H1 (cell line): ENCODE data around the gene RIPPLY2.

Source experiments
- ASH2L ChIP-seq: fragments of 200-600, 300-600 bp; sonication (generic); IDR thresholded peaks from one replicate; pipeline ENCODE4 v1.7.1; 2017; ENCODE audit warnings: low read length
- ATF2 ChIP-seq: IDR thresholded peaks from 2 replicates; pipeline ENCODE4 v1.6.1; 2012; ENCODE audit warnings: low read length, inconsistent platforms
- CTCF ChIP-seq, 3 experiments: IDR thresholded peaks; 1 replicate in 2 of 3; 2 replicates in 1 of 3; pipeline versions ENCODE4 v1.5.1 to v1.6.1; 2011; ENCODE audit warnings: low read length in 3 of 3, mild to moderate bottlenecking in 3 of 3, inconsistent platforms in 2 of 3, low read depth in 1 of 3, moderate library complexity in 1 of 3; ENCODE audit not compliant: insufficient read depth in 1 of 3; ENCODE audit errors: control extremely low read depth in 1 of 3
- JUN ChIP-seq: IDR thresholded peaks from 2 replicates; pipeline ENCODE4 v1.6.1; 2011; ENCODE audit warnings: low read depth, mild to moderate bottlenecking, improper control_type of control experiment, low read length
- JUND ChIP-seq: IDR thresholded peaks from 2 replicates; pipeline ENCODE4 v1.6.1; 2011; ENCODE audit warnings: mild to moderate bottlenecking, improper control_type of control experiment, low read length
- MAX ChIP-seq: IDR thresholded peaks from 2 replicates; pipeline ENCODE4 v1.6.1; 2012; ENCODE audit warnings: inconsistent platforms
- POLR2A ChIP-seq, 2 experiments: IDR thresholded peaks; 1 replicate in 1 of 2; 2 replicates in 1 of 2; pipeline ENCODE4 v1.6.1; 2011; ENCODE audit warnings: low read depth in 2 of 2, low read length in 2 of 2, mild to moderate bottlenecking in 2 of 2; ENCODE audit errors: control extremely low read depth in 1 of 2
- POLR2AphosphoS5 ChIP-seq: IDR thresholded peaks from 2 replicates; pipeline ENCODE4 v1.6.1; 2011; ENCODE audit warnings: low read depth, low read length
- RAD21 ChIP-seq, 2 experiments: IDR thresholded peaks in 1 of 2; conservative IDR thresholded peaks in 1 of 2; 2 replicates each; pipeline ENCODE4 v1.6.1; 2011; ENCODE audit warnings: low read depth in 2 of 2, low read length in 2 of 2, improper control_type of control experiment in 1 of 2, inconsistent platforms in 1 of 2, mild to moderate bottlenecking in 1 of 2, moderate library complexity in 1 of 2
- RNF2 ChIP-seq: fragments of 200-900, 300-1000 bp; sonication (generic); IDR thresholded peaks from 2 replicates; pipeline ENCODE4 v1.7.1; 2016; ENCODE audit warnings: borderline replicate concordance, low read depth, mild to moderate bottlenecking, antibody characterized with exemption, low read length; ENCODE audit not compliant: poor library complexity, severe bottlenecking; ENCODE audit errors: missing control alignments
- SIN3A ChIP-seq, 2 experiments: IDR thresholded peaks in 1 of 2; conservative IDR thresholded peaks in 1 of 2; 2 replicates each; pipeline ENCODE4 v1.6.1; 2011 to 2012; ENCODE audit warnings: low read length in 2 of 2, improper control_type of control experiment in 1 of 2, low read depth in 1 of 2, mild to moderate bottlenecking in 1 of 2
- SP1 ChIP-seq: IDR thresholded peaks from 2 replicates; pipeline ENCODE4 v1.6.1; 2011; ENCODE audit warnings: low read depth, low read length
- TAF7 ChIP-seq: optimal IDR thresholded peaks from 2 replicates; pipeline ENCODE3; 2011; ENCODE audit warnings: low read depth, mild to moderate bottlenecking, inconsistent platforms, low read length, moderate library complexity, borderline replicate concordance

GRCh38 chr6:83860782-83861495 lies 7.8 kb downstream of the RIPPLY2 start:
- TF ChIP-seq SIN3A (conservative IDR thresholded peaks at IDR 0.05 in 1 of 2, IDR thresholded peaks at IDR 0.05 in 1 of 2; ENCODE audit: low read depth in 1 of 2, low read length in 2 of 2): no peak
- TF ChIP-seq POLR2A (IDR thresholded peaks at IDR 0.05; ENCODE audit: control extremely low read depth in 1 of 2, low read depth in 2 of 2, low read length in 2 of 2): no peak
- no peak for TF ChIP-seq CTCF (IDR thresholded peaks at IDR 0.05; ENCODE audit: control extremely low read depth in 1 of 3, insufficient read depth in 1 of 3, low read depth in 1 of 3, low read length in 3 of 3)
- no peak for TF ChIP-seq ASH2L
- TF ChIP-seq POLR2AphosphoS5: no peak
- no peak for TF ChIP-seq JUND
- TF ChIP-seq RNF2: no peak
- no peak for TF ChIP-seq RAD21 (IDR thresholded peaks at IDR 0.05 in 1 of 2, conservative IDR thresholded peaks at IDR 0.05 in 1 of 2; ENCODE audit: low read depth in 2 of 2, low read length in 2 of 2)
- no peak for TF ChIP-seq ATF2
- TF ChIP-seq TAF7: no peak
- TF ChIP-seq SP1: no peak
- TF ChIP-seq MAX: no peak
- no peak for TF ChIP-seq JUN
